ENCODE data around the gene TRMO. TPM values are rescaled to one million over a fixed set of nuclear protein-coding genes. Genes with fewer than 3 reads are reported as not detected.
"Not testable (repeated sequence)": the region's sequence is repeated elsewhere in the genome, so short reads cannot be mapped to it uniquely, and the experiment has no call there.

TRMO gene
- 29.5 and 48.0 TPM in 2 replicates for total RNA-seq (2014; rRNA removed; shearing (Covaris generic))

- DNase-seq (ENCODE audit: low read depth) = peak; percentile 100
Observed at GRCh38 chr9:97921959-97922724, at the start of gene TRMO. TRMO (minus strand) TSS chr9:97922500; CDS start chr9:97922493, 7 bp downstream.

GRCh38 chr9:97970165-97970564 lies 47.9 kb upstream of the TRMO start:
- DNase-seq (ENCODE audit: low read depth) = no peak

- DNase-seq (ENCODE audit: low read depth) = no peak
Observed at GRCh38 chr9:97969014-97969413, 46.7 kb upstream of the TRMO start.

GRCh38 chr9:97966493-97966892 lies 44.2 kb upstream of the TRMO start:
- DNase-seq (ENCODE audit: low read depth) = no peak

GRCh38 chr9:97964901-97965300 lies 42.6 kb upstream of the TRMO start:
- no peak for DNase-seq (ENCODE audit: low read depth)

- no peak for DNase-seq (ENCODE audit: low read depth)
Observed at GRCh38 chr9:97963232-97963631, 40.9 kb upstream of the TRMO start.

GRCh38 chr9:97962575-97962974 lies 40.3 kb upstream of the TRMO start:
- no peak for DNase-seq (ENCODE audit: low read depth)

GRCh38 chr9:97962136-97962535 lies 39.8 kb upstream of the TRMO start:
- no peak for DNase-seq (ENCODE audit: low read depth)

- no peak for DNase-seq (ENCODE audit: low read depth)
Observed at GRCh38 chr9:97961361-97961760, 39.1 kb upstream of the TRMO start.

- not testable (repeated sequence) for DNase-seq (ENCODE audit: low read depth)
Observed at GRCh38 chr9:97960678-97961328, 38.5 kb upstream of the TRMO start.

GRCh38 chr9:97959585-97959984 lies 37.3 kb upstream of the TRMO start:
- no peak for DNase-seq (ENCODE audit: low read depth)

GRCh38 chr9:97958812-97959511 lies 36.7 kb upstream of the TRMO start:
- DNase-seq (ENCODE audit: low read depth) = peak; percentile 72

GRCh38 chr9:97956331-97956730 lies 34.0 kb upstream of the TRMO start:
- DNase-seq (ENCODE audit: low read depth) = no peak

GRCh38 chr9:97954550-97954989 lies 32.3 kb upstream of the TRMO start:
- peak; percentile 55 for DNase-seq (ENCODE audit: low read depth)

GRCh38 chr9:97950873-97951272 lies 28.6 kb upstream of the TRMO start:
- not testable (repeated sequence) for DNase-seq (ENCODE audit: low read depth)

- DNase-seq (ENCODE audit: low read depth) = not testable (repeated sequence)
Observed at GRCh38 chr9:97947094-97947493, 24.8 kb upstream of the TRMO start.

- DNase-seq (ENCODE audit: low read depth) = not testable (repeated sequence)
Observed at GRCh38 chr9:97945470-97945869, 23.2 kb upstream of the TRMO start.

- DNase-seq (ENCODE audit: low read depth) = no peak
Observed at GRCh38 chr9:97944612-97945011, 22.3 kb upstream of the TRMO start.

- no peak for DNase-seq (ENCODE audit: low read depth)
Observed at GRCh38 chr9:97943308-97943855, 21.1 kb upstream of the TRMO start.

- DNase-seq (ENCODE audit: low read depth) = no peak
Observed at GRCh38 chr9:97941323-97941722, 19.0 kb upstream of the TRMO start.

GRCh38 chr9:97940741-97941140 lies 18.4 kb upstream of the TRMO start:
- DNase-seq (ENCODE audit: low read depth) = no peak

GRCh38 chr9:97940233-97940632 lies 17.9 kb upstream of the TRMO start:
- no peak for DNase-seq (ENCODE audit: low read depth)
